Central memory CD8-positive, alpha-beta T cell (primary cell): ENCODE measurements around the gene CREB3L2.
"Not testable (repeated sequence)": the region's sequence is repeated elsewhere in the genome, so short reads cannot be mapped to it uniquely, and the experiment has no call there.

Experiments used
- ATAC-seq: fragments of 150-1000 bp; cut with Tn5 transposase; replicated peaks from 2 replicates; pipeline ENCODE4 v1.10.0; 2022; ENCODE audit warnings: mild to moderate bottlenecking, moderate FRiP score, moderate number of reproducible peaks; ENCODE audit not compliant: poor library complexity, severe bottlenecking; ENCODE audit errors: extremely low read depth
- DNase-seq, 2 donors: peaks; one replicate each; pipeline ENCODE4 v3.0.0; 2021; ENCODE audit warnings: low spot score in 2 of 2
- H3K27ac Mint-ChIP-seq: one replicate; pipeline ENCODE4 v1.8.0; 2022; ENCODE audit warnings: low read depth, mild to moderate bottlenecking, moderate library complexity, mixed read lengths
- H3K27me3 Mint-ChIP-seq: one replicate; pipeline ENCODE4 v1.8.0; 2022; ENCODE audit warnings: mixed read lengths
- H3K36me3 Mint-ChIP-seq: one replicate; pipeline ENCODE4 v1.8.0; 2022; ENCODE audit warnings: mild to moderate bottlenecking, moderate library complexity, mixed read lengths; ENCODE audit not compliant: insufficient read depth
- H3K4me1 Mint-ChIP-seq: one replicate; pipeline ENCODE4 v1.8.0; 2022; ENCODE audit warnings: mixed read lengths
- H3K4me3 Mint-ChIP-seq: one replicate; pipeline ENCODE4 v1.8.0; 2022; ENCODE audit warnings: mild to moderate bottlenecking, moderate library complexity, mixed read lengths
- H3K9me3 Mint-ChIP-seq: one replicate; pipeline ENCODE4 v1.8.0; 2022; ENCODE audit warnings: mixed read lengths

The CREB3L2 gene

GRCh38 chr7:137925091-137925490 is 76.8 kb downstream of the CREB3L2 start:
- H3K4me3 Mint-ChIP-seq: no peak overlapping the region
- H3K36me3 Mint-ChIP-seq: peaks cover 30% of the 10 kb centered on the region
- no peaks in the 10 kb centered on the region for H3K27me3 Mint-ChIP-seq
- DNase-seq (no peak), ATAC-seq (no peak)
- peaks cover 35% of the 10 kb centered on the region for H3K4me1 Mint-ChIP-seq
- H3K9me3 Mint-ChIP-seq: no peaks in the 10 kb centered on the region
- no peak overlapping the region for H3K27ac Mint-ChIP-seq

- H3K27me3 Mint-ChIP-seq: no peaks in the 10 kb centered on the region
- no peaks in the 10 kb centered on the region for H3K9me3 Mint-ChIP-seq
- peaks cover 31% of the 10 kb centered on the region for H3K36me3 Mint-ChIP-seq
- no peak for ATAC-seq
- no peak for DNase-seq
- peaks cover 31% of the 10 kb centered on the region for H3K4me1 Mint-ChIP-seq
- no peak overlapping the region for H3K27ac Mint-ChIP-seq
- H3K4me3 Mint-ChIP-seq: no peak overlapping the region
Measured at GRCh38 chr7:137923380-137923779, 78.5 kb downstream of the CREB3L2 start.

GRCh38 chr7:137920637-137921399 is 81.1 kb downstream of the CREB3L2 start:
- peak overlapping the region; percentile 40 for H3K27ac Mint-ChIP-seq
- H3K27me3 Mint-ChIP-seq: no peaks in the 10 kb centered on the region
- peaks cover 33% of the 10 kb centered on the region for H3K4me1 Mint-ChIP-seq
- H3K4me3 Mint-ChIP-seq: no peak overlapping the region
- H3K9me3 Mint-ChIP-seq: no peaks in the 10 kb centered on the region
- H3K36me3 Mint-ChIP-seq: peaks cover 15% of the 10 kb centered on the region
- DNase-seq: no peak
- ATAC-seq: no peak

GRCh38 chr7:137919987-137920386 is 81.9 kb downstream of the CREB3L2 start:
- Mint-ChIP-seq H3K9me3 (no peaks in the 10 kb centered on the region), H3K4me1 (peaks cover 31% of the 10 kb centered on the region), H3K27me3 (no peaks in the 10 kb centered on the region), H3K36me3 (peaks cover 15% of the 10 kb centered on the region), H3K27ac (no peak overlapping the region), H3K4me3 (no peak overlapping the region)
- ATAC-seq (no peak), DNase-seq (no peak)

GRCh38 chr7:137916980-137917645 is 84.8 kb downstream of the CREB3L2 start:
- Mint-ChIP-seq H3K4me3 (no peak overlapping the region), H3K36me3 (peaks cover 34% of the 10 kb centered on the region), H3K4me1 (peaks cover 22% of the 10 kb centered on the region), H3K9me3 (no peaks in the 10 kb centered on the region), H3K27me3 (no peaks in the 10 kb centered on the region), H3K27ac (peak overlapping the region; percentile 58)
- ATAC-seq (no peak), DNase-seq (no peak)

GRCh38 chr7:137916564-137916963 is 85.3 kb downstream of the CREB3L2 start:
- Mint-ChIP-seq H3K27ac (peak overlapping the region; percentile 58), H3K4me1 (peaks cover 16% of the 10 kb centered on the region), H3K4me3 (no peak overlapping the region), H3K36me3 (peaks cover 37% of the 10 kb centered on the region), H3K27me3 (no peaks in the 10 kb centered on the region), H3K9me3 (no peaks in the 10 kb centered on the region)
- ATAC-seq: no peak
- no peak for DNase-seq

- ATAC-seq: no peak
- H3K36me3 Mint-ChIP-seq: peaks cover 37% of the 10 kb centered on the region
- DNase-seq: no peak
- H3K4me3 Mint-ChIP-seq: no peak overlapping the region
- no peaks in the 10 kb centered on the region for H3K27me3 Mint-ChIP-seq
- no peaks in the 10 kb centered on the region for H3K9me3 Mint-ChIP-seq
- H3K4me1 Mint-ChIP-seq: peaks cover 5% of the 10 kb centered on the region
- no peak overlapping the region for H3K27ac Mint-ChIP-seq
Measured at GRCh38 chr7:137915266-137915665, 86.6 kb downstream of the CREB3L2 start.

GRCh38 chr7:137913985-137914384 is 87.9 kb downstream of the CREB3L2 start:
- H3K4me1 Mint-ChIP-seq: peaks cover 5% of the 10 kb centered on the region
- H3K27me3 Mint-ChIP-seq: no peaks in the 10 kb centered on the region
- H3K27ac Mint-ChIP-seq: no peak overlapping the region
- H3K4me3 Mint-ChIP-seq: no peak overlapping the region
- peaks cover 37% of the 10 kb centered on the region for H3K36me3 Mint-ChIP-seq
- DNase-seq (no peak), ATAC-seq (no peak)
- H3K9me3 Mint-ChIP-seq: no peaks in the 10 kb centered on the region

- Mint-ChIP-seq H3K27me3 (no peaks in the 10 kb centered on the region), H3K4me3 (no peak overlapping the region), H3K36me3 (peaks cover 50% of the 10 kb centered on the region), H3K27ac (no peak overlapping the region), H3K9me3 (no peaks in the 10 kb centered on the region), H3K4me1 (no peaks in the 10 kb centered on the region)
- DNase-seq (no peak), ATAC-seq (no peak)
Measured at GRCh38 chr7:137909042-137909441, 92.8 kb downstream of the CREB3L2 start.

GRCh38 chr7:137908106-137908505 is 93.8 kb downstream of the CREB3L2 start:
- peak overlapping the region; percentile 71 for H3K27ac Mint-ChIP-seq
- no peak overlapping the region for H3K4me3 Mint-ChIP-seq
- DNase-seq (no peak), ATAC-seq (no peak)
- no peaks in the 10 kb centered on the region for H3K9me3 Mint-ChIP-seq
- H3K27me3 Mint-ChIP-seq: no peaks in the 10 kb centered on the region
- H3K4me1 Mint-ChIP-seq: peaks cover 6% of the 10 kb centered on the region
- peaks cover 44% of the 10 kb centered on the region for H3K36me3 Mint-ChIP-seq

GRCh38 chr7:137906636-137907035 is 95.2 kb downstream of the CREB3L2 start:
- not testable (repeated sequence) for H3K4me3 Mint-ChIP-seq, H3K4me1 Mint-ChIP-seq, H3K9me3 Mint-ChIP-seq, H3K27ac Mint-ChIP-seq, DNase-seq, ATAC-seq, H3K27me3 Mint-ChIP-seq
- peaks cover 32% of the 10 kb centered on the region for H3K36me3 Mint-ChIP-seq

- Mint-ChIP-seq H3K27me3 (no peaks in the 10 kb centered on the region), H3K36me3 (peaks cover 34% of the 10 kb centered on the region), H3K4me1 (peaks cover 6% of the 10 kb centered on the region), H3K27ac (no peak overlapping the region), H3K9me3 (no peaks in the 10 kb centered on the region), H3K4me3 (no peak overlapping the region)
- DNase-seq: no peak
- no peak for ATAC-seq
Measured at GRCh38 chr7:137904833-137905232, 97.1 kb downstream of the CREB3L2 start.
